Mucosa of descending colon (tissue), 3 donors: ENCODE results near the gene CYB561D2. TPM values are rescaled to one million over a fixed set of nuclear protein-coding genes. Genes with fewer than 3 reads are reported as not detected.

ENCODE experiments used
- ATAC-seq: fragments of 200-7000 bp; cut with Tn5 transposase; one replicate; pipeline ENCODE4 v1.9.1; 2020; ENCODE audit warnings: mild to moderate bottlenecking, moderate library complexity
- DNase-seq, 3 donors: peaks; one replicate each; pipeline ENCODE4 v3.0.0-alpha.2; 2020
- H3K36me3 ChIP-seq: fragments of 200-600 bp; one replicate; pipeline ENCODE4 v1.8.0; 2021; ENCODE audit warnings: low read depth, mild to moderate bottlenecking
- H3K4me1 ChIP-seq: fragments of 200-600 bp; one replicate; pipeline ENCODE4 v1.8.0; 2021; ENCODE audit warnings: low read depth, mild to moderate bottlenecking
- H3K4me3 ChIP-seq: fragments of 200-600 bp; one replicate; pipeline ENCODE4 v1.8.0; 2021; ENCODE audit warnings: mild to moderate bottlenecking
- H3K9me3 ChIP-seq: fragments of 200-600 bp; one replicate; pipeline ENCODE4 v1.8.0; 2021; ENCODE audit warnings: mild to moderate bottlenecking
- CTCF ChIP-seq: fragments of 200-600 bp; IDR thresholded peaks from one replicate; pipeline ENCODE4 v1.8.0; 2022; ENCODE audit warnings: antibody characterized with exemption, mild to moderate bottlenecking
- intact Hi-C, 2 donors: fragments of 100-400 bp; cut with DNase I in 1 of 2; cut with micrococcal nuclease in 1 of 2; formaldehyde crosslinking; loops; one replicate each; pipeline versions ENCODE4 v1.11.0 to v1.11.1; 2022; cut with DNase I, micrococcal nuclease
- total RNA-seq, 3 donors: library from RNA; stranded (reverse); fragmentation: NEBNext Ultra II Directional in 2 of 3; extraction: Animal tissue kit (Norgen Biotek cat#: 25700) in 2 of 3; gene quantifications; one replicate each; pipeline versions ENCODE4 v1.2.1 to v1.2.4, GENCODE V29; 2021 to 2023
- donor health status: DM: no; HTN: no; CAD: no; lungs with moderate emphysema.
- donor health status: DM: no; HTN: no; CAD: no.
- donor health status: DM: no; HTN: yes; CAD: no.

The CYB561D2 gene
- total RNA-seq, 3 donors from 2014 or later = 20.5 to 37.6 (median 36.7) TPM

- Histone ChIP-seq H3K4me1 (peaks cover 3% of the 10 kb centered on the region), H3K4me3 (no peak overlapping the region), H3K9me3 (no peaks in the 10 kb centered on the region), H3K36me3 (no peaks in the 10 kb centered on the region)
- no peak for DNase-seq
- intact Hi-C loops = no loop called here
- no peak for TF ChIP-seq CTCF
- ATAC-seq = no peak
These were observed 22.7 kb downstream of the CYB561D2 start for GRCh38 chr3:50373146-50374051.

- Histone ChIP-seq H3K9me3 (no peaks in the 10 kb centered on the region), H3K4me3 (no peak overlapping the region), H3K4me1 (peaks cover 3% of the 10 kb centered on the region), H3K36me3 (no peaks in the 10 kb centered on the region)
- TF ChIP-seq CTCF = no peak
- intact Hi-C loops = no loop called here
- DNase-seq = no peak
- ATAC-seq = no peak
These were observed 23.9 kb downstream of the CYB561D2 start for GRCh38 chr3:50374363-50375257.

- DNase-seq (no peak), ATAC-seq (no peak)
- Histone ChIP-seq H3K4me3 (no peak overlapping the region), H3K4me1 (peaks cover 3% of the 10 kb centered on the region), H3K36me3 (no peaks in the 10 kb centered on the region), H3K9me3 (no peaks in the 10 kb centered on the region)
- TF ChIP-seq CTCF = no peak
- intact Hi-C loops = no loop called here
These were observed 24.7 kb downstream of the CYB561D2 start for GRCh38 chr3:50375258-50375931.

GRCh38 chr3:50378024-50378423, 27.4 kb downstream of the CYB561D2 start:
- ATAC-seq (no peak), DNase-seq (no peak)
- no peaks in the 10 kb centered on the region for H3K36me3 ChIP-seq
- no peaks in the 10 kb centered on the region for H3K4me1 ChIP-seq
- H3K9me3 ChIP-seq = no peaks in the 10 kb centered on the region
- intact Hi-C loops = no loop called here
- no peak overlapping the region for H3K4me3 ChIP-seq
- no peak for TF ChIP-seq CTCF

- ATAC-seq = no peak
- no peaks in the 10 kb centered on the region for H3K9me3 ChIP-seq
- DNase-seq = no peak
These were observed 28.1 kb downstream of the CYB561D2 start for GRCh38 chr3:50378757-50379156.

More at GRCh38 chr3:50378757-50379156, 28.1 kb downstream of the CYB561D2 start:
- no peak for TF ChIP-seq CTCF
- Histone ChIP-seq H3K4me3 (no peak overlapping the region), H3K4me1 (no peaks in the 10 kb centered on the region), H3K36me3 (no peaks in the 10 kb centered on the region)
- intact Hi-C loops = no loop called here
